NCI-H146 treated with DMSO at 0.1 percent for 48 hours (cell line): ENCODE results near the gene NGEF.

Experiments
- DNase-seq: peaks from one replicate; lab custom pipeline; 2025; ENCODE audit not compliant: unreplicated experiment; lab: John Stamatoyannopoulos, UW

Gene NGEF

GRCh38 chr2:233002829-233003657 is 10.0 kb downstream of the NGEF start:
- no peak for DNase-seq

GRCh38 chr2:233000886-233001750 is 11.9 kb downstream of the NGEF start:
- DNase-seq: no peak

- no peak for DNase-seq
Observed at GRCh38 chr2:232999354-232999753, 13.7 kb downstream of the NGEF start.

- DNase-seq: no peak
Observed at GRCh38 chr2:232998666-232998985, 14.4 kb downstream of the NGEF start.

- no peak for DNase-seq
Observed at GRCh38 chr2:232997749-232998665, 15.0 kb downstream of the NGEF start.

GRCh38 chr2:232994446-232994845 is 18.6 kb downstream of the NGEF start:
- no peak for DNase-seq

- DNase-seq: no peak
Observed at GRCh38 chr2:232993231-232993821, 19.7 kb downstream of the NGEF start.

- no peak for DNase-seq
Observed at GRCh38 chr2:232986155-232986554, 26.9 kb downstream of the NGEF start.

GRCh38 chr2:232984451-232985207 is 28.4 kb downstream of the NGEF start:
- no peak for DNase-seq

GRCh38 chr2:232983669-232984140 is 29.4 kb downstream of the NGEF start:
- no peak for DNase-seq

- no peak for DNase-seq
Observed at GRCh38 chr2:232982926-232983668, 30.0 kb downstream of the NGEF start.

GRCh38 chr2:232981767-232982360 is 31.2 kb downstream of the NGEF start:
- no peak for DNase-seq

GRCh38 chr2:232981356-232981755 is 31.7 kb downstream of the NGEF start:
- DNase-seq: no peak

GRCh38 chr2:232980683-232981082 is 32.4 kb downstream of the NGEF start:
- no peak for DNase-seq

GRCh38 chr2:232979871-232980461 is 33.1 kb downstream of the NGEF start:
- DNase-seq: no peak

GRCh38 chr2:232977438-232977971 is 35.6 kb downstream of the NGEF start:
- no peak for DNase-seq

GRCh38 chr2:232976666-232977437 is 36.2 kb downstream of the NGEF start:
- no peak for DNase-seq
